ENCODE data around the gene CCDC144A. TPM values are rescaled to one million over a fixed set of nuclear protein-coding genes. Genes with fewer than 3 reads are reported as not detected.

The CCDC144A gene
- total RNA-seq, 1 donor from 2014 or later, result 3.0 TPM

Other genes with a start within 250 kb of the CCDC144A start
- 2.0 and 2.6 TPM in 2 replicates for gene LRRC75A, start 198.0 kb upstream of the CCDC144A start, total RNA-seq
- 6.0 and 7.9 TPM in 2 replicates for gene ZNF287, start 121.0 kb upstream of the CCDC144A start, total RNA-seq
- 2.8 and 4.9 TPM in 2 replicates for gene ZNF624, start 36.4 kb upstream of the CCDC144A start, total RNA-seq

Measured in activated T-helper 2 cell treated with anti-CD3 and anti-CD28 coated beads, Interferon-gamma antibody, Interleukin-2, Interleukin-4, amounts not matched to agents 10 μg/mL and 5 μg/mL and 100 μg/mL, durations not matched to agents 14 hours and 24 hours and 36 hours (primary cell).